Tibial artery (tissue), 4 donors: ENCODE measurements around the gene MTHFD2L.

Experiments used
- DNase-seq, 2 donors: peaks; one replicate each; pipeline ENCODE4 v3.0.0-alpha.2; 2019
- H3K27ac ChIP-seq, 2 donors: fragments of 200-600 bp; sonication (generic) in 1 of 2; 1 replicate in 1 of 2; 2 replicates in 1 of 2; pipeline ENCODE4 v1.5.1; 2018 to 2019; ENCODE audit warnings: mild to moderate bottlenecking in 1 of 2
- H3K27me3 ChIP-seq, 2 donors: fragments of 200-600 bp; sonication (generic) in 1 of 2; one replicate each; pipeline versions ENCODE4 v1.5.1 to v1.6.0; 2016 to 2019
- H3K36me3 ChIP-seq, 3 donors: fragments of 200-600 bp; sonication (generic) in 2 of 3; one replicate each; pipeline ENCODE4 v1.5.1; 2016 to 2019; ENCODE audit warnings: mild to moderate bottlenecking in 2 of 3
- H3K4me1 ChIP-seq, 4 donors: fragments of 200-600 bp; sonication (generic) in 2 of 4; 1 replicate in 3 of 4; 2 replicates in 1 of 4; pipeline ENCODE4 v1.5.1; 2016 to 2019
- H3K4me3 ChIP-seq, 2 donors: fragments of 200-600 bp; sonication (generic) in 1 of 2; 1 replicate in 1 of 2; 2 replicates in 1 of 2; pipeline ENCODE4 v1.5.1; 2018 to 2019; ENCODE audit warnings: mild to moderate bottlenecking in 2 of 2
- H3K9me3 ChIP-seq, 3 donors: fragments of 200-600 bp; sonication (generic) in 1 of 3; one replicate each; pipeline ENCODE4 v1.5.1; 2016 to 2019
- intact Hi-C: fragments of 100-400 bp; cut with DNase I; formaldehyde crosslinking; loops from one replicate; pipeline ENCODE4 v1.15.0; 2023; ENCODE audit warnings: low total_unique reads
- TF ChIP-seq, protein P1 (sequence below), 2 experiments: fragments of 200-600 bp in 1 of 2; fragments of 450-650 bp in 1 of 2; IDR thresholded peaks; one replicate each; pipeline ENCODE4 v1.5.1; 2017 to 2019; ENCODE audit warnings: antibody characterized with exemption in 2 of 2, mild to moderate bottlenecking in 1 of 2, moderate library complexity in 1 of 2

MTHFD2L gene

DNA sequence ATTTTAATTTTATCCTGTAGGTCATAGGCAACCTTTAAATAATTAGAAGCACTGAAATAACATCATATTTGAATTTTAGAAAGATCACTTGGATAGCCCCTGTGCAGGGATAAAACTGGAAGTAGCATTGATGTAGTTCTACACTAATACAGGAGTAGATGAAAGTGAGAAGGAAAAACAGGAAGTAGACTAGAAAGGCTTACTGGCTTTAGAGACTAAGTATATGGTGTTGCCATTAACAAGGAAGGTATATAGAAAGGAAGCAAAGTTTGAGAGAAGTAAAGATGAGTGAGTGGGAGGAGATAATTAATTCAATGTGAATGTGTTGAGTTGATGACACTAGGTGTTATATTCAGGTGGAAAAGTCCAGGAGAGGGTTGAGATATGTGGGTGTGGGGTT lies 77.2 kb downstream of the MTHFD2L start:
- no peaks in the 10 kb centered on the region for H3K4me1 ChIP-seq
- no peak overlapping the region for H3K27ac ChIP-seq
- no peak overlapping the region for H3K4me3 ChIP-seq
- H3K9me3 ChIP-seq, result no peaks in the 10 kb centered on the region
- DNase-seq, result no peak
- no peaks in the 10 kb centered on the region for H3K27me3 ChIP-seq
- H3K36me3 ChIP-seq, result no peaks in the 10 kb centered on the region
- intact Hi-C loops, result no loop called here
- TF ChIP-seq, protein P1, sequence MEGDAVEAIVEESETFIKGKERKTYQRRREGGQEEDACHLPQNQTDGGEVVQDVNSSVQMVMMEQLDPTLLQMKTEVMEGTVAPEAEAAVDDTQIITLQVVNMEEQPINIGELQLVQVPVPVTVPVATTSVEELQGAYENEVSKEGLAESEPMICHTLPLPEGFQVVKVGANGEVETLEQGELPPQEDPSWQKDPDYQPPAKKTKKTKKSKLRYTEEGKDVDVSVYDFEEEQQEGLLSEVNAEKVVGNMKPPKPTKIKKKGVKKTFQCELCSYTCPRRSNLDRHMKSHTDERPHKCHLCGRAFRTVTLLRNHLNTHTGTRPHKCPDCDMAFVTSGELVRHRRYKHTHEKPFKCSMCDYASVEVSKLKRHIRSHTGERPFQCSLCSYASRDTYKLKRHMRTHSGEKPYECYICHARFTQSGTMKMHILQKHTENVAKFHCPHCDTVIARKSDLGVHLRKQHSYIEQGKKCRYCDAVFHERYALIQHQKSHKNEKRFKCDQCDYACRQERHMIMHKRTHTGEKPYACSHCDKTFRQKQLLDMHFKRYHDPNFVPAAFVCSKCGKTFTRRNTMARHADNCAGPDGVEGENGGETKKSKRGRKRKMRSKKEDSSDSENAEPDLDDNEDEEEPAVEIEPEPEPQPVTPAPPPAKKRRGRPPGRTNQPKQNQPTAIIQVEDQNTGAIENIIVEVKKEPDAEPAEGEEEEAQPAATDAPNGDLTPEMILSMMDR (IDR thresholded peaks at IDR 0.05), result no peak

DNA sequence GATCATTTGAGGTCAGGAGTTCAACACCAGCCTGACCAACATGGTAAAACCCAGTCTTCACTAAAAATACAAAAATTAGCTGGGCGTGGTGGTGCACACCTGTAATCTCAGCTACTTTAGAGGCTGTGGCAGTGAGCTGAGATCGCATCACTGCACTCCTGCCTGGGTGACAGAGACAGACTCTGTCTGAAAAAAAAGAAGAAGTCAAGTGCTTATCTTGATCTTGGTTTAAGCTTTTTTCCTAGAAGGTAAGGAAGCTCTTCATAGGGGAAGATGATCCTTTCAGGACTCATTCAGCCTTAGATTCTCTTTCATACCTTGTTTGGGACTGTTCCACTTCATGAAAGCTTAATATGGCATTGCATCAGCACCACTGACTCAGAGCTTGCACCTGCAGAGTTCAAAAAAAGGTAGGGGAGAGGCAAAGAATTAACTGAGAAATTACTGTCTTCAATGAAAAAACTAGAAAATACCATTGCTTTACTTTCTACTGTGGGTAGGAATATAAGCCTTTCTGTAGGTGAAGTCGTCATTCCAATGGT lies 79.6 kb downstream of the MTHFD2L start:
- intact Hi-C loops, result no loop called here
- Histone ChIP-seq H3K36me3 (no peaks in the 10 kb centered on the region), H3K9me3 (no peaks in the 10 kb centered on the region), H3K4me1 (no peaks in the 10 kb centered on the region), H3K27me3 (no peaks in the 10 kb centered on the region), H3K27ac (no peak overlapping the region), H3K4me3 (no peak overlapping the region)
- no peak for DNase-seq
- TF ChIP-seq, protein P1 (IDR thresholded peaks at IDR 0.05), result no peak

- H3K36me3 ChIP-seq, result no peaks in the 10 kb centered on the region
- intact Hi-C loops, result no loop called here
- no peak overlapping the region for H3K27ac ChIP-seq
- no peaks in the 10 kb centered on the region for H3K4me1 ChIP-seq
- H3K27me3 ChIP-seq, result no peaks in the 10 kb centered on the region
- H3K9me3 ChIP-seq, result no peaks in the 10 kb centered on the region
- H3K4me3 ChIP-seq, result no peak overlapping the region
- DNase-seq, result no peak
- TF ChIP-seq, protein P1 (IDR thresholded peaks at IDR 0.05), result no peak
Observed at GRCh38 chr4:74244049-74244448, 86.1 kb downstream of the MTHFD2L start.

DNA sequence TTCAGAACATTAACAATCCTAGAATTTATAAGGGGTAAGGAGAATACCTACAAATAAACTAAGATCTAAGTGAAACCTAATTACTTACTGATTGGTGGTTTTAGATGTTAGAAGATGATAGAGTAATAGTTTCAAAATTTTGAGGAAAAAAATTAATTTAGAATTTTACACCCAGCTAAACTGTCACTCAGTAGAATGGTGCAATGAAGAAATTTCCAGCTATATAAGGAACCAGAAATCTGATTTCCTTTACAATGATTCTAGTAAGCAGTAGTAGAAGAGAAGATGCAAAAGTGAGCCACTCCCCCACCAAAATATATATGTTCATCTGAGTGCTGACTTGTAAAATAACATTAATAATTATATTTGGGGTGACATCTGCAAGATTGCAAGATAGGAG lies 95.0 kb downstream of the MTHFD2L start:
- no peaks in the 10 kb centered on the region for H3K4me1 ChIP-seq
- TF ChIP-seq, protein P1 (IDR thresholded peaks at IDR 0.05), result no peak
- intact Hi-C loops, result no loop called here
- no peak overlapping the region for H3K27ac ChIP-seq
- DNase-seq, result no peak
- H3K36me3 ChIP-seq, result peaks cover 0 to 9% (median 7%) of the 10 kb centered on the region in 3 donors
- H3K9me3 ChIP-seq, result peaks cover 0 to 26% (median 15%) of the 10 kb centered on the region in 3 donors
- H3K27me3 ChIP-seq, result no peaks in the 10 kb centered on the region
- no peak overlapping the region for H3K4me3 ChIP-seq

GRCh38 chr4:74254386-74254785 lies 96.5 kb downstream of the MTHFD2L start:
- intact Hi-C loops, result no loop called here
- peaks cover 0 to 26% (median 15%) of the 10 kb centered on the region in 3 donors for H3K9me3 ChIP-seq
- no peaks in the 10 kb centered on the region for H3K27me3 ChIP-seq
- no peaks in the 10 kb centered on the region for H3K4me1 ChIP-seq
- H3K27ac ChIP-seq, result no peak overlapping the region
- peaks cover 0 to 9% (median 7%) of the 10 kb centered on the region in 3 donors for H3K36me3 ChIP-seq
- DNase-seq, result no peak
- TF ChIP-seq, protein P1 (IDR thresholded peaks at IDR 0.05), result no peak
- H3K4me3 ChIP-seq, result no peak overlapping the region

- H3K9me3 ChIP-seq, result peaks cover 0 to 26% (median 15%) of the 10 kb centered on the region in 3 donors
- H3K4me1 ChIP-seq, result no peaks in the 10 kb centered on the region
- peaks cover 0 to 9% (median 7%) of the 10 kb centered on the region in 3 donors for H3K36me3 ChIP-seq
- no peak for DNase-seq
- no peak overlapping the region for H3K4me3 ChIP-seq
- no peak overlapping the region for H3K27ac ChIP-seq
- H3K27me3 ChIP-seq, result no peaks in the 10 kb centered on the region
- TF ChIP-seq, protein P1 (IDR thresholded peaks at IDR 0.05), result no peak
- intact Hi-C loops, result no loop called here
Observed at GRCh38 chr4:74255096-74255495, 97.2 kb downstream of the MTHFD2L start.
